Breast epithelium (tissue), 4 donors: ENCODE measurements around the gene MAML3. TPM values are rescaled to one million over a fixed set of nuclear protein-coding genes. Genes with fewer than 3 reads are reported as not detected.

Source experiments
- DNase-seq, 2 donors: peaks; one replicate each; pipeline ENCODE4 v3.0.0-alpha.2; 2019; ENCODE audit warnings: low spot score in 2 of 2
- H3K27ac ChIP-seq, 2 donors: fragments of 200-600 bp; sonication (generic) in 1 of 2; one replicate each; pipeline ENCODE4 v1.5.1; 2016 to 2019; ENCODE audit warnings: mild to moderate bottlenecking in 1 of 2
- H3K27me3 ChIP-seq, 2 donors: fragments of 200-600 bp; sonication (generic) in 1 of 2; one replicate each; pipeline versions ENCODE4 v1.5.1 to v1.6.0; 2017 to 2019; ENCODE audit warnings: control low read depth in 1 of 2, mild to moderate bottlenecking in 1 of 2
- H3K36me3 ChIP-seq: fragments of 200-600 bp; one replicate; pipeline ENCODE4 v1.5.1; 2019
- H3K4me1 ChIP-seq, 2 donors: fragments of 200-600 bp; sonication (generic); one replicate each; pipeline ENCODE4 v1.5.1; 2016 to 2019; ENCODE audit warnings: control low read depth in 1 of 2
- H3K4me3 ChIP-seq, 3 donors: fragments of 200-600 bp; sonication (generic); 1 replicate in 2 of 3; 2 replicates in 1 of 3; pipeline ENCODE4 v1.5.1; 2016 to 2019; ENCODE audit warnings: mild to moderate bottlenecking in 3 of 3, moderate library complexity in 2 of 3
- H3K9me3 ChIP-seq, 2 donors: fragments of 200-600 bp; sonication (generic) in 1 of 2; one replicate each; pipeline ENCODE4 v1.5.1; 2016 to 2019; ENCODE audit warnings: control low read depth in 1 of 2
- POLR2A ChIP-seq: fragments of 450-650 bp; IDR thresholded peaks from one replicate; pipeline ENCODE4 v1.6.1; 2016; ENCODE audit warnings: antibody characterized with exemption, mild to moderate bottlenecking, moderate library complexity
- POLR2AphosphoS5 ChIP-seq, 3 donors: sonication (generic); formaldehyde crosslinking; IDR thresholded peaks; one replicate each; pipeline ENCODE4 v1.6.1; 2017; ENCODE audit warnings: antibody characterized with exemption in 3 of 3
- intact Hi-C: fragments of 100-400 bp; cut with DNase I; formaldehyde crosslinking; loops from one replicate; pipeline ENCODE4 v1.15.1; 2023; ENCODE audit warnings: low total_unique reads
- total RNA-seq, 3 donors: library from RNA; depleted of rRNA; stranded (reverse); fragments of >200 nt; gene quantifications; one replicate each; pipeline ENCODE4 v1.1.0, GENCODE V29; 2016
- TF ChIP-seq, protein P1 (sequence below), 3 donors: fragments of 450-650 bp; IDR thresholded peaks; one replicate each; pipeline ENCODE4 v1.5.1; 2016 to 2017; ENCODE audit warnings: antibody characterized with exemption in 3 of 3, mild to moderate bottlenecking in 3 of 3, moderate library complexity in 3 of 3

The MAML3 gene
- total RNA-seq, 3 donors from 2014 or later = 5.0 to 16.8 (median 11.1) TPM

DNA sequence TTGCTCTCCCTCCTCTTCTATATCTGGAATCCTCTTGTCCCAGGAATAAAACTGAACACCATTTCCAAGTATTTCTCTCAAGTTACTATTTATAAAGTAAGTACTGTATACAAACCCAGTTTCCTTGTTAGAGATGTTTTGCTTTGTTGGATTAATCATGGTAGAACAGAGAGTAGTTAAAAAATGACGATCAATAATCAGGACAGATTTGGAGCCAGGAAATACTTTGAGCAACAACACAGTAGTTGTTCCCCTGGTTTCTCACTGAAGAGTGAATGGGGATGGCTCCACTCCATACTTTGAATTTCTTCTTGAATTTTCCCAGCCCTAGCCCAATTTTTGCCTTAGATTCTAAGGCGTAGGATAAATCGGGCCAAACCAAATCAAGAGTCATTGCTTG, 467.0 kb downstream of the MAML3 start:
- H3K4me3 ChIP-seq = no peak overlapping the region
- DNase-seq = no peak
- no peaks in the 10 kb centered on the region for H3K9me3 ChIP-seq
- H3K27ac ChIP-seq = no peak overlapping the region
- H3K36me3 ChIP-seq = no peaks in the 10 kb centered on the region
- H3K4me1 ChIP-seq = no peaks in the 10 kb centered on the region
- intact Hi-C loops = no loop called here
- TF ChIP-seq POLR2A = no peak
- no peak for TF ChIP-seq POLR2AphosphoS5 (IDR thresholded peaks at IDR 0.05)
- TF ChIP-seq, protein P1, sequence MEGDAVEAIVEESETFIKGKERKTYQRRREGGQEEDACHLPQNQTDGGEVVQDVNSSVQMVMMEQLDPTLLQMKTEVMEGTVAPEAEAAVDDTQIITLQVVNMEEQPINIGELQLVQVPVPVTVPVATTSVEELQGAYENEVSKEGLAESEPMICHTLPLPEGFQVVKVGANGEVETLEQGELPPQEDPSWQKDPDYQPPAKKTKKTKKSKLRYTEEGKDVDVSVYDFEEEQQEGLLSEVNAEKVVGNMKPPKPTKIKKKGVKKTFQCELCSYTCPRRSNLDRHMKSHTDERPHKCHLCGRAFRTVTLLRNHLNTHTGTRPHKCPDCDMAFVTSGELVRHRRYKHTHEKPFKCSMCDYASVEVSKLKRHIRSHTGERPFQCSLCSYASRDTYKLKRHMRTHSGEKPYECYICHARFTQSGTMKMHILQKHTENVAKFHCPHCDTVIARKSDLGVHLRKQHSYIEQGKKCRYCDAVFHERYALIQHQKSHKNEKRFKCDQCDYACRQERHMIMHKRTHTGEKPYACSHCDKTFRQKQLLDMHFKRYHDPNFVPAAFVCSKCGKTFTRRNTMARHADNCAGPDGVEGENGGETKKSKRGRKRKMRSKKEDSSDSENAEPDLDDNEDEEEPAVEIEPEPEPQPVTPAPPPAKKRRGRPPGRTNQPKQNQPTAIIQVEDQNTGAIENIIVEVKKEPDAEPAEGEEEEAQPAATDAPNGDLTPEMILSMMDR (IDR thresholded peaks at IDR 0.05) = no peak
- H3K27me3 ChIP-seq = no peaks in the 10 kb centered on the region

- Histone ChIP-seq H3K36me3 (no peaks in the 10 kb centered on the region), H3K9me3 (no peaks in the 10 kb centered on the region), H3K27ac (no peak overlapping the region), H3K4me1 (no peaks in the 10 kb centered on the region), H3K4me3 (no peak overlapping the region), H3K27me3 (no peaks in the 10 kb centered on the region)
- TF ChIP-seq POLR2AphosphoS5 (IDR thresholded peaks at IDR 0.05) (no peak), POLR2A (no peak)
- TF ChIP-seq, protein P1 (IDR thresholded peaks at IDR 0.05) = no peak
- intact Hi-C loops = no loop called here
- no peak for DNase-seq
Measured at GRCh38 chr4:139686130-139686529, 467.9 kb downstream of the MAML3 start.

DNA sequence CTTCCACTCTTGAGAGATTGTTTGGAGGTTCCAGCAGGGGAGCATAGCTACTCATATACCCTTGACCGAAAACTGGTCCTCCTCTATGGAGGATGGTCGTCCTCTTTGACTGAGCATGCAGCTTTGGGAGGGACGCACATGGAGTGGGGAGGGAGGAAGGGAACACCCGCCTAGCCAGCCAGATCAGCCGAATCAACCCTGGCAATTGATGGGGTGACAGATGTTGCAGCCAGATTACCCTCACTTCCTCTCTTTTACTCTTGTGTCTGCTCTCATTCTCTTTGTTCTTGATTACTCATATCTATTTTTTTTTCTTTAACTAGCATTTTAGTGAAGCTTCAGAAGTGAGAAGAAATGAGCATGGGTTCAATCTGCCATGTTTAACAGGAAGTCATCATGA, 468.8 kb downstream of the MAML3 start:
- no peak for DNase-seq
- TF ChIP-seq POLR2A = no peak
- TF ChIP-seq, protein P1 (IDR thresholded peaks at IDR 0.05) = no peak
- no peak for TF ChIP-seq POLR2AphosphoS5 (IDR thresholded peaks at IDR 0.05)

GRCh38 chr4:139684351-139684750, 469.6 kb downstream of the MAML3 start:
- H3K27ac ChIP-seq = no peak overlapping the region
- H3K9me3 ChIP-seq = no peaks in the 10 kb centered on the region
- no peaks in the 10 kb centered on the region for H3K4me1 ChIP-seq
- no peaks in the 10 kb centered on the region for H3K36me3 ChIP-seq
- intact Hi-C loops = no loop called here
- no peaks in the 10 kb centered on the region for H3K27me3 ChIP-seq
- no peak for DNase-seq
- TF ChIP-seq, protein P1 (IDR thresholded peaks at IDR 0.05) = no peak
- TF ChIP-seq POLR2AphosphoS5 (IDR thresholded peaks at IDR 0.05) = no peak
- no peak for TF ChIP-seq POLR2A
- H3K4me3 ChIP-seq = no peak overlapping the region

More for the DNA sequence above, 468.8 kb downstream of the MAML3 start:
- intact Hi-C loops = no loop called here
- Histone ChIP-seq H3K27me3 (no peaks in the 10 kb centered on the region), H3K4me3 (no peak overlapping the region), H3K27ac (no peak overlapping the region), H3K9me3 (no peaks in the 10 kb centered on the region), H3K4me1 (no peaks in the 10 kb centered on the region), H3K36me3 (no peaks in the 10 kb centered on the region)

DNA sequence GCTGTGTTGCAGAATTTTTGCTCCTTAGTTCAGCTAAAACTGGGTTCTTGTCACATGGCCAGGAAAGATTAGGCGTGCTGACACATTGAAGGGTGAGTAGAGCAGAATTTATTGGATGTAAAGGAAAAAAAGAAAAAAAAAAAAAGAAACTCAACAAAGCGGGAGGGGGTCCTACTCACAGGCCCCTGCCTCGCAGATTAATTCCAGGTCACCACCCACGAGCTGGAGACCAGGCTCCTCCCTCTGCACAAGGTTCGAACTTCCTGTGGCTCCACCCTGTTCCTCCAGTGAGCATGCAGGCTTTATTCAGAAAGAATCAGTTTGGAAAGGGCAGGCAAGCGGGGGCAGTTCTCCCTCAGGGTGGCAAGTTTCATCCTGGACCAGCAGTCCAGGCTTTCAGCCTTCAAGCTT, 471.2 kb downstream of the MAML3 start:
- TF ChIP-seq POLR2AphosphoS5 (IDR thresholded peaks at IDR 0.05) (no peak), POLR2A (no peak)
- TF ChIP-seq, protein P1 (IDR thresholded peaks at IDR 0.05) = no peak
- intact Hi-C loops = no loop called here

More for the DNA sequence above, 471.2 kb downstream of the MAML3 start:
- Histone ChIP-seq H3K27me3 (no peaks in the 10 kb centered on the region), H3K9me3 (no peaks in the 10 kb centered on the region), H3K36me3 (no peaks in the 10 kb centered on the region), H3K4me1 (no peaks in the 10 kb centered on the region), H3K27ac (no peak overlapping the region), H3K4me3 (no peak overlapping the region)
- no peak for DNase-seq
